MV-4-11 (cell line): ENCODE results near the gene OR1M1.

ENCODE experiments used
- DNase-seq: peaks from one replicate; lab custom pipeline; 2025; lab: John Stamatoyannopoulos, UW

The OR1M1 gene

GRCh38 chr19:9075064-9075949 lies 11.6 kb upstream of the OR1M1 start:
- DNase-seq, result peak; percentile 69

DNA sequence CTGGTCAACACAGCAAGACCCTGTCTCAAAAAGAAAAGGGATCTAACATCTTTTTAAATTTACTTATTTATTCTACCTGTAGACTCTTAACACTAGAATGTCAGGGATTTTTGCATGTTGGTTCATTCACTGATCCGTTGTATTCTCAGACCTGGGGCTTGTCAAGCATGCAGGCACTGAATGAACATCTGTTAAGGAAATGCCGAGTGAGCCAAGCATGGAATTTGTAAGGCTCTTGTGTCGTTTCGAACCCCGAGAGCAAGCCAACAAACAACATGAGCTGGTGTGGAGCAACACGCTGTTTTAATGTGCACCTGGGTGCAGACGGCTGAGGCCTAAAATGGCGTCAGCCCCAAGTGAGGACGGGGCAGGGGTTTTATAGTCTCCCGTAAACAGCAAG lies 10.0 kb upstream of the OR1M1 start:
- DNase-seq, result no peak

GRCh38 chr19:9078651-9079050 lies 8.2 kb upstream of the OR1M1 start:
- DNase-seq, result no peak

- no peak for DNase-seq
Measured at GRCh38 chr19:9107375-9107774, 20.5 kb downstream of the OR1M1 start, which contains the start of gene OR7G2. Gene OR7G2 (minus strand): TSS chr19:9107475. CDS start chr19:9103243, 4,232 bp downstream.

DNA sequence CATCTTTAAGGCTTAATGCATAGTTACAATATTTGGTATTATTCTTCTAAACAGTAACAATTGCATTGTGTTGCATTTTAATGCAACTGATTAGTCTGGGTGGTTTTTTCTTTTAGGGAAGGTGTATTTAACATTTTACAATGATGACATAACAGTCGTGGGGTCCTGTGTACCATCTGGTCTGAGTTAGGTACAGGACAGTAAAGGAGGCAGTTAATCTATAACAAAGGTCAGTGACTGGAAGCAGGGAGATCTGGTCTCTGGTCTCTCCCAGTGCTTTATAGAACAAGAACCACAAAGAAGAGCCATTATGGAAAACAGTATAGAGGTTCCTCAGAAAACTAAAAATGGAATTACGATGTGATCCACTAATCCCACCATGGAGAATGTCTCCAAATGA lies 23.1 kb downstream of the OR1M1 start:
- DNase-seq, result no peak

DNA sequence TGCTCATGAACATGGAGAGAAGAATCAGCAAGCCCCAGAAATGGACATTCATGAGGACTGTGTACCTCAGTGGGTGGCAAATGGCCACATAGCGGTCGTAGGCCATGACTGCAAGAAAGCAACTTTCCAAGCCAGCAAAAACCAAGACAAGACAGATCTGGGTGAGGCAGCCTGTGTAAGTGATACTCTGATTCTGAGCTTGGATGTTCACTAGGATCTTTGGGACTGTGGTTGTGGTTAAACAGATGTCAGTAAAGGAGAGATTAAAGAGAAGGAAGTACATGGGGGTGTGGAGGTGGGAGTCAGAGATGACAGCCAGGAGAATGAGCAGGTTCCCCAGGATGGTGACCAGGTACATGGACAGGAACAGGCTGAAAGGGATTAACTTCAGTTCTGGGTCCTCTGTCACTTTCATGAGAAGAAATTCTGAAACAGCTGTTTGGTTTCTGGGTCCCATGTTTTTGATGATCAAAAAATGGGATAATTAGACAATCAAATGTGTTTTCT lies 28.5 kb downstream of the OR1M1 start, which contains the start of gene OR7G1:
Gene OR7G1 (minus strand): TSS at position 457 of the 507 bp plus-strand sequence. CDS start 0 bp downstream, at position 457.
- DNase-seq, result peak; percentile 7

DNA sequence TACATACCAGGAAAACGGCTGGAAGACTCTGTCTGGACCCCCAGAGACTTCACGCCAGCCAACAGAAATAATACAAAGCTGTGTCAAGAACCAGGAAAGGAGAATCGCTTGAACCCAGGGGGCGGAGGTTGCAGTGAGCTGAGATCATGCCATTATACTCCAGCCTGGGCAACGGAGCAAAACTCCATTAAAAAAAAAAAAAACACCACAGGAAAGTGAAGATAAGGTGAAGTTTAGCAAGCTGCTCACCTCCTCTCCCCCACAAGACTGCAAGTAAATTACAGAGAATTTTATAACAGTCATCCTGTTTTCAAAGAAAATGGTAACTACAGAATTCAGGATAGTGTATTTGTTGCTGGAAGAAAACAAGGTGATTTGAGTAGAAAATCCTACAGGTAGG lies 29.7 kb downstream of the OR1M1 start:
- DNase-seq, result no peak

GRCh38 chr19:9126900-9127405 lies 40.1 kb downstream of the OR1M1 start, which contains the start of gene OR7G3:
Gene OR7G3 (minus strand): TSS chr19:9126950. CDS start chr19:9126950, 0 bp downstream.
- no peak for DNase-seq

GRCh38 chr19:9128171-9128570 lies 41.3 kb downstream of the OR1M1 start:
- DNase-seq, result peak; percentile 71

- peak; percentile 99 for DNase-seq
Measured at GRCh38 chr19:9130965-9131364, 44.1 kb downstream of the OR1M1 start.

DNA sequence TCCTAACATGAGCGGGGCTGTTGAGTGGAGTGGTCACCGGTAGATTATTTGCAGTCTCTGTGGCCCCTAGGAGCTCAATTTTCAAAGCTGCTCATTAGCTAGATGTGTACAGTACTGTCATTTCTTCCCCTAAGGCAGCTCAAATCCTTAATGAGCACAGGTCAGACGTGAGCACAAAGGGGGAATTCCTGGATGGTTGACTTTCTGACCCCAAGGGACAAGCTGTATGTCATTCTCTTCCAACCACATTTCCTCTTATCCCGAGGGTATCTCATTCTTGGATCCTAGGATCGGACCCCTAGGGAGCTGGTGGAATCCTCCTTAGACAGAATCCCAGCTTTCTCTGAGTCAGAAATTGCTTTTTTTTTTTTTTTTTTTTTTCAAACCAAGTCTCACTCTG lies 45.6 kb downstream of the OR1M1 start:
- DNase-seq, result no peak

DNA sequence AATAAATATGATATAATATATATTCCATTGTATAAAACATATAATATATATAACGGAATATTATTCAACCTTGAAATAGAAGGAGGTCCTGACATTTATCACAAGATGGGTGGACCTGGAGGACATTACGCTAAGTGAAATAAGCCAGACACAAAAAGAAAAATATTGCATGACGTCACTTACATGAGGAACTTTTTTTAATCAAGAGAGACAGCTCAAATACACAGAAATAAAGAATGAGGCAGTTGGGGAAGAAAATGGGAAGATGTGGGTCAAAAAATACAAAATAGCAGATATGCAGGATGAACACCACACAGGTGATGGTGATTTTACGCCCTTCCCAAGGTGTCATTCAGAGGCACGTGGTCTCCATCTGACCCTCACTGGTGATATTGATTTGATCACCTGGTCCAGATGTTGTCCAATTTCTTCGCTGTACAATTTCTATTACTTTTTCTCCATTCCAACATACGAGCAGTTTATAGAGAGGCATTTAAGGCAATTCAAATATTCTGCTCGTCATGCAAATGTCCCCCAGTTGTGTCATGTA lies 52.8 kb downstream of the OR1M1 start:
- no peak for DNase-seq

- DNase-seq, result peak; percentile 97
Measured at GRCh38 chr19:9140159-9140874, 53.5 kb downstream of the OR1M1 start, which contains the start of gene ZNF317. Gene ZNF317 (plus strand): TSS chr19:9140397. CDS start chr19:9156017, 15,620 bp downstream.

GRCh38 chr19:9144920-9145319 lies 58.1 kb downstream of the OR1M1 start:
- DNase-seq, result no peak
